ENCODE data around the gene MAP3K10.
A peak's percentile ranks its signal among the peaks of the same experiment; 100 is the strongest.

The MAP3K10 gene

GRCh38 chr19:40231544-40232424 lies 40.6 kb downstream of the MAP3K10 start:
- TF ChIP-seq PAX5 (IDR thresholded peaks at IDR 0.05; ENCODE audit: insufficient read depth, low read length, severe bottlenecking) (no peak), POLR2AphosphoS5 (IDR thresholded peaks at IDR 0.05; ENCODE audit: low read depth, low read length) (peak; percentile 32; the same call in 1 of the 2 replicates), POLR2A (IDR thresholded peaks at IDR 0.05; ENCODE audit: low read depth, low read length) (peak; percentile 23; the same call in 1 of the 2 replicates), TAF1 (IDR thresholded peaks at IDR 0.05; ENCODE audit: low read depth, low read length) (no peak), SPI1 (IDR thresholded peaks at IDR 0.05; ENCODE audit: low read depth, low read length) (no peak), POU2F2 (IDR thresholded peaks at IDR 0.05; ENCODE audit: low read depth, low read length) (no peak)
- DNase-seq (ENCODE audit: insufficient read length, low spot score) (no peak), FAIRE-seq (no peak)

- DNase-seq (ENCODE audit: insufficient read length, low spot score), result no peak
- TF ChIP-seq SPI1 (IDR thresholded peaks at IDR 0.05; ENCODE audit: low read depth, low read length) (no peak), POU2F2 (IDR thresholded peaks at IDR 0.05; ENCODE audit: low read depth, low read length) (no peak), POLR2AphosphoS5 (IDR thresholded peaks at IDR 0.05; ENCODE audit: low read depth, low read length) (no peak), POLR2A (IDR thresholded peaks at IDR 0.05; ENCODE audit: low read depth, low read length) (no peak), TAF1 (IDR thresholded peaks at IDR 0.05; ENCODE audit: low read depth, low read length) (no peak), PAX5 (IDR thresholded peaks at IDR 0.05; ENCODE audit: insufficient read depth, low read length, severe bottlenecking) (no peak)
- no peak for FAIRE-seq
Observed at GRCh38 chr19:40232479-40232878, 41.3 kb downstream of the MAP3K10 start.

- TF ChIP-seq POLR2AphosphoS5 (IDR thresholded peaks at IDR 0.05; ENCODE audit: low read depth, low read length) (no peak), TAF1 (IDR thresholded peaks at IDR 0.05; ENCODE audit: low read depth, low read length) (no peak), POLR2A (IDR thresholded peaks at IDR 0.05; ENCODE audit: low read depth, low read length) (no peak), PAX5 (IDR thresholded peaks at IDR 0.05; ENCODE audit: insufficient read depth, low read length, severe bottlenecking) (no peak), SPI1 (IDR thresholded peaks at IDR 0.05; ENCODE audit: low read depth, low read length) (no peak), POU2F2 (IDR thresholded peaks at IDR 0.05; ENCODE audit: low read depth, low read length) (no peak)
- no peak for FAIRE-seq
- DNase-seq (ENCODE audit: insufficient read length, low spot score), result no peak
Observed at GRCh38 chr19:40232949-40233810, 42.0 kb downstream of the MAP3K10 start.

- no peak for FAIRE-seq
- DNase-seq (ENCODE audit: insufficient read length, low spot score), result no peak
- TF ChIP-seq POU2F2 (IDR thresholded peaks at IDR 0.05; ENCODE audit: low read depth, low read length), result no peak
- no peak for TF ChIP-seq POLR2AphosphoS5 (IDR thresholded peaks at IDR 0.05; ENCODE audit: low read depth, low read length)
- TF ChIP-seq SPI1 (IDR thresholded peaks at IDR 0.05; ENCODE audit: low read depth, low read length), result no peak
- TF ChIP-seq POLR2A (IDR thresholded peaks at IDR 0.05; ENCODE audit: low read depth, low read length), result no peak
Observed at GRCh38 chr19:40233811-40234389, 42.7 kb downstream of the MAP3K10 start.

GRCh38 chr19:40234429-40235237 lies 43.4 kb downstream of the MAP3K10 start:
- no peak for TF ChIP-seq POU2F2 (IDR thresholded peaks at IDR 0.05; ENCODE audit: low read depth, low read length)
- TF ChIP-seq POLR2AphosphoS5 (IDR thresholded peaks at IDR 0.05; ENCODE audit: low read depth, low read length), result 0 out of 2 replicates have a peak, but pooled peaks have one; percentile 36
- DNase-seq (ENCODE audit: insufficient read length, low spot score), result no peak
- FAIRE-seq, result no peak

GRCh38 chr19:40235238-40236025 lies 44.2 kb downstream of the MAP3K10 start:
- TF ChIP-seq POLR2AphosphoS5 (IDR thresholded peaks at IDR 0.05; ENCODE audit: low read depth, low read length), result 0 out of 2 replicates have a peak, but pooled peaks have one; percentile 8
- no peak for TF ChIP-seq TAF1 (IDR thresholded peaks at IDR 0.05; ENCODE audit: low read depth, low read length)
- no peak for TF ChIP-seq POU2F2 (IDR thresholded peaks at IDR 0.05; ENCODE audit: low read depth, low read length)
- no peak for TF ChIP-seq PAX5 (IDR thresholded peaks at IDR 0.05; ENCODE audit: insufficient read depth, low read length, severe bottlenecking)
- DNase-seq (ENCODE audit: insufficient read length, low spot score) (no peak), FAIRE-seq (no peak)

- TF ChIP-seq POLR2AphosphoS5 (IDR thresholded peaks at IDR 0.05; ENCODE audit: low read depth, low read length) (no peak), TAF1 (IDR thresholded peaks at IDR 0.05; ENCODE audit: low read depth, low read length) (no peak), POU2F2 (IDR thresholded peaks at IDR 0.05; ENCODE audit: low read depth, low read length) (no peak), PAX5 (IDR thresholded peaks at IDR 0.05; ENCODE audit: insufficient read depth, low read length, severe bottlenecking) (no peak), SPI1 (IDR thresholded peaks at IDR 0.05; ENCODE audit: low read depth, low read length) (no peak), POLR2A (IDR thresholded peaks at IDR 0.05; ENCODE audit: low read depth, low read length) (no peak)
- no peak for DNase-seq (ENCODE audit: insufficient read length, low spot score)
- no peak for FAIRE-seq
Observed at GRCh38 chr19:40236026-40236355, 44.8 kb downstream of the MAP3K10 start.

GRCh38 chr19:40236366-40236765 lies 45.1 kb downstream of the MAP3K10 start:
- TF ChIP-seq POU2F2 (IDR thresholded peaks at IDR 0.05; ENCODE audit: low read depth, low read length), result no peak
- TF ChIP-seq POLR2A (IDR thresholded peaks at IDR 0.05; ENCODE audit: low read depth, low read length), result no peak
- no peak for TF ChIP-seq PAX5 (IDR thresholded peaks at IDR 0.05; ENCODE audit: insufficient read depth, low read length, severe bottlenecking)
- no peak for TF ChIP-seq TAF1 (IDR thresholded peaks at IDR 0.05; ENCODE audit: low read depth, low read length)
- no peak for TF ChIP-seq POLR2AphosphoS5 (IDR thresholded peaks at IDR 0.05; ENCODE audit: low read depth, low read length)
- TF ChIP-seq SPI1 (IDR thresholded peaks at IDR 0.05; ENCODE audit: low read depth, low read length), result no peak
- FAIRE-seq (no peak), DNase-seq (ENCODE audit: insufficient read length, low spot score) (no peak)

Data from GM12891 (cell line).